HG03064 (cell line): ENCODE data around the gene CTNND1.
"Not testable (repeated sequence)": the region's sequence is repeated elsewhere in the genome, so short reads cannot be mapped to it uniquely, and the experiment has no call there.

Source experiments
- ATAC-seq: cut with Tn5 transposase; IDR thresholded peaks from one replicate; pipeline ENCODE4 v1.9.1; 2021; ENCODE audit warnings: low read depth; ENCODE audit not compliant: unreplicated experiment

The CTNND1 gene

DNA sequence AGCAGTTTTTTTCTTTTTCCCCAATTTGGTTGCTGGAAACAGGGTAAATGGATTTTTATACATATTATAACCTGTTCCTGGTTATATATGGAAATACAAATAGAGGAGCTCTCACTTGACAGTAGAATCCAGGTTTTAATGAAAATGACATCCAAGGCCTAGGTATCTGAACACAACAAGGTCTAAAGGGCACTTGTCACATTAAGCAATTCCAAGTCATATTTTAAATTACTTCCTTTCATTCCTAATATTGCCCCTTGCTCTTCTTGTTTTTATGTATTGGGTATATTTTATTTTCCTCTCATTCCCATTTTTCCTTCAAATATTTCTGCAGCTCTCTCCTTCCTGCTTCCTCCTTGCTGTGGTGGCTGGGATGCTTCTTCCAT is 27.1 kb downstream of the CTNND1 start:
- ATAC-seq, result no peak

DNA sequence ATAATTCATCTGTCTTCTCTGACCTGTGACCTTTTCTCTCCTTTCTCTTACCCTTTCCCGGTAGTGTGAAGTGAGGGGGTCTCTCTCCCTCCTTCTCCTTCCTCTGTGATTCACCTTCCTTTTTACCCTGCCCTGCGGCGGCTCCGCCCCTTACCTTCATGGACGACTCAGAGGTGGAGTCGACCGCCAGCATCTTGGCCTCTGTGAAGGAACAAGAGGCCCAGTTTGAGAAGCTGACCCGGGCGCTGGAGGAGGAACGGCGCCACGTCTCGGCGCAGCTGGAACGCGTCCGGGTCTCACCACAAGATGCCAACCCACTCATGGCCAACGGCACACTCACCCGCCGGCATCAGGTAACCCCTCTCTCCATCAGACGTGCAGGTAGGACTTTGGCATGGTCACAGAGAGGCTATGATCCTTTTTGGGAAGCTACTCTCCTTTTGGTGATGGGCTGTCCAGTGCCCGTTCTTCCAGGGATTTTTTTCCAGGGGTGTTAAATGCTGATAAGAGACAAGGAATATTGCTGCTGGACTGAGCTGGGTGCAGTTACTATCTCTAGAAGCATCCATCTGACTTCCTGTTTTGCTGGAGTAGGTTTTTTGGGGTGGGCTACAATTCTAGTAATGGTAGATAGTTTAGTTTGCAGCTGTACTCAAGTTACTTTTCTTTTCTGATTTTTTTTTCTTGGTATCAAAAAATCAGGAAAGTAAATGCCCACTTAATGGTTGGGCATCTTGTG is 29.9 kb downstream of the CTNND1 start:
- ATAC-seq, result no peak

DNA sequence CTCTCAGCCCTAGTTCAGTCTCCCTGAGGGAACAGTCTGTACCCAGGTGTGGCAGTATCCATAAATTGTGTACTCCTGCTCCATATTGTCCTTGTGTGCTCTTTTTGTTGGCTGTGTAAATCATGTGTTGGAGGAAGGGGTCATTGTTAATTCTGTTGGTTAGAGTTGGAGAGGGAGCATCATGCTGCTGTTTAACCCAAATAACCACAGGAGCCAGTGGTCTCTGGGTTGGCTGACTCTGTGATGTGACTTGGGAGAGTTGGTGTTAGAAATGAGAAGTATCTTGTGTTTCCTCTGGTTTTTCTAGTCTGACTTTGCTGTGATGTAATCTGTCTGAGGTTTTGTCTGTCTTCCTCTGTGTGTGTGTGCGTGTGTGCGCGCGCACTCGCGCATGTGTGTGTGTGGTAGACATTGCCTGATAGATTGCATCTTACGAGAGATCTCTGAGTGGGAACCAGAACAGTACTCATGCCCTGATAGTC is 30.5 kb downstream of the CTNND1 start:
- peak; percentile 77 for ATAC-seq

DNA sequence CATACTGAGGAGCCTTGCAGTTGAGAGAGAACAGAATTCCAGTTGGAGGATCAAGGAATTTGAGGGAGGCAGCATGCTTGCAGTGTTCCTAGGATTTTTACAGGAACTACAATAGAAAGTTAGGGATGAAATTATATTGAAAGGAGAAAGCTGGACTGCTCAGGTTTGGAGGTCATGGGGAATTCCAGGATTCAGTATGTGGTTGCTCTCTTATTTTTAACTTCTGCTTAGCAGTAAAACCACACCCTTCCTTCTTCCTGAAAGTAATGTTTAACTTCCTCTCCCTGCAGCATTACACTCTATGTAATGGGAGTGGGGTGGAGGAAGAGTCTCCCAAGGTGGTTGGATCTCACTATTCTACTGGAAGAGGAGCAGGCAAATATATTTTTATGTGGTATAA is 31.3 kb downstream of the CTNND1 start:
- ATAC-seq, result no peak

DNA sequence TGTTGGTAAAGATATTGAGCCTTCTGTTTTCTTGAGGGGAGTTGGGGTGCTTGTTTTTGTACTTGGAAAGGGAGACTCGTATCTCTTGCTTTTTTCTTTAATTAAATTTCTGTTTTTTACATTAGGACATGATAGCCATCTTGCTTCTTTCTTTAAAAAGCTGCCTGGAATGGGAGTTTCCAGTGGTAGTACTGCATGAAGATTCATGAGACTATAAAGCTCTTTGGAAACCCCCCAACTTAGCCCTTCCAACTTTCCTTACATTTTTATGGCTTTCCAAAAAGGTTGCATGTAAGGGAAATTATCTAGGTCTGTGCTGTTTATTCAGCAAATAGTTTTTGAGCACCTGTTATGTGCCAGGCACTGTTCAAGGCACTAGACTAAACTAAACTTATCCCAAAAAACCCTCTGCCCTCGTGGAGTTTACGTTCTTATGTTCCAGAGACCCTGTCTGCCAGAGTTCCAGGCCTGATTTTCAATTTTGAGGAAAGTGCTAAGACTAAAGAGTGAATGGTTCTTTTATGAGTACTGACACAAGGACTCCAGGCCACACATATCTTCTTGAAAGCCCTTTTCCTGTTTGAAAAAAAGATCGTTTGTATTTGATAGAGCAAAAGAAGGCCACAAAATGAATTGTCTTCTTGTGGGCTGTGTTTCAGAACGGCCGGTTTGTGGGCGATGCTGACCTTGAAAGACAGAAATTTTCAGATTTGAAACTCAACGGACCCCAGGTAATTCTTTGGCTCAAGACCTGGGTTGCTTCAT is 31.9 kb downstream of the CTNND1 start:
- no peak for ATAC-seq

DNA sequence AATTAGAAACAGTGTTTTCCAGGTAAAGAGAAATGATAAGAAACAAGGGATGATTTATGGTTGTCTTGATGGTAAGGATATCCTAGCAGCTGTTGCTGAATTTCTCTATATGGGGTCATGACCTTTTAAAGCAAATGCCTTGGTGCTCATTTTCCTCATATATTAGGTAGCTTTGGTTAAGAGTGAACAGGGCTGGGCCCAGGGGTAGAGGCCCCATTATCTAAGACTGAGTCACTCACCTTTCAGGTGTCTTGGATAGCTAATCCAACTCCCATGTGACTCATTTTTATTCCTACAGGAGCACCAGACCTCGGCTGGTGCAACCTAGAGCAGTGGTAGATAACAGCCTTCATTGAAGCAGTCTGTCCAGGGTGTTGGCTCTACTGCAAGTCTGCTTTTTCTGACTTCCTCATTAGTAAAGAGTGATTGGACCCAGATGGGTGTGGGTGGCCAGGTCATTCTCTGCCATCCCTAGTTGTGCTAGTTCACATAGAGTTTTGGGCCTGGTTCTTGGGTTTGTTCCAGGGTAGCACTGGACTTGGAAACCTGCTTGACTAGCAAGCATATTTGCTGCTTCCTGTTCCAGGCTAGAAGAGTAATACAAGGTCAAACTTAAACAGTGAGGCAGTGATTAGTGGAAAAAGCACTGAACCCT is 37.4 kb downstream of the CTNND1 start:
- no peak for ATAC-seq

DNA sequence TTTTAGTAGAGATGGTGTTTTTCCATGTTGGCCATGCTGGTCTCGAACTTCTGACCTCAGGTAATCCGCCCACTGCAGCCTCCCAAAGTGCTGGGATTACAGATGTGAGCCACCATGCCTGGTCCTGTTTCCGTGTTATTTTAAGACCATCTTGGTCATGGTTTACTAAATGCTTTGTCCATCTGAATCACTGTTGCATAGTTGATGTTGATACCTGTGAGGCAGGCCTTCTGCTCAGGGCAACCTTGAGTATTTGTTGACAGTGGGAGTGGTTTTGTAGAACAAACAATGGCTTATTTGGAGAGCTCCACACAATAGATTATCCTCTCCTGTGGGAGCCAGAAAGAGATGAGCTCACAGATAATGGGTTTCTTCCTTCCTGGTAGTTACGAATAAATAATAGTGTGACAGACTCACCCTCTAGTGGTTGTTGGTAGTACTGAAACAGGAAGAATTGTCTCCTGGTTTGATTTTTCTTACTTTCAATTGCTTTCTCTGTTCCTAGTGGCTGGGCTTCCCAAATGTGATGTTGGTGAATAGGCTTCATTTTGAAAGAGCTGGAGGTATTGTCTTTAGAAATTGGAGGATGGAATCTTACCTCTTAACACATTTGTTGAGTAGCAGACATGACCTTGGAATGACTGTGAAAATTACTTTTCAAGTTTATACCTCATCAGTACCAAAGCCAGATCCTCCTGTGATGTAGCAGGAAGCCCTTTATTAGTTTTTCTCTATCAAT is 39.0 kb downstream of the CTNND1 start:
- ATAC-seq, result peak; percentile 84

DNA sequence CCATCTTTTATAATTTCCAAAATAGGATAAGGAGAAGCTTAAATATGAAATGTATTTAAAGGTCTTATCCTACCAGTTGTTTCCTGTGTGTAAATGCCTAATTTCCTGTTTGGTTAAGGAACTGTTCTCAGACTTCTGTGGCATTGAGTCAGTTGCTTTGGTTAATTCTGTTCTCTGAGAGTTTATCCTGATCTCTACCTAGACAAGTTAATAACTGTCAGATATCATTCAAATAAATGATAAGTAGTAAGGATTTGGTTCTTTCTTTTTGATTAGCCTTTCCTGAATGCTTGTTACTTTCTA is 39.5 kb downstream of the CTNND1 start:
- ATAC-seq, result no peak

DNA sequence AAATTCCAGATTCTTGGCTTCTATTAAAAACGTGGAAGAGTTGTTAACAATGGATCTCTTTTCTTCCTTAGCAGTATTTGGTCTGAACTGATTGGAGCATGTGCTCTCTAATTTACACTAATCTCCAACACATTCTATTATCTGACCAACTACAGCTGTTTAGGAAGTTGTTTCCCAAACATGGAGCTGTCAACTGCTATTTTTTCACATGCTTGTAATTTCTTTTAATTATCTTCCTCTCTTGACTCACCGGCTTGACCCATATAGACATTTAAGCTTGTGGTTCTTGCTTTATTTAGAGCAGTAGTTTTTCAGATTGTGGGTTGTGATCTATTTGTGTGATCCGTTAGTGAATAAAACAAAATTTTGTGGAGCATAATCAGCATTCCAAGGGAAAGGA is 40.8 kb downstream of the CTNND1 start:
- no peak for ATAC-seq

DNA sequence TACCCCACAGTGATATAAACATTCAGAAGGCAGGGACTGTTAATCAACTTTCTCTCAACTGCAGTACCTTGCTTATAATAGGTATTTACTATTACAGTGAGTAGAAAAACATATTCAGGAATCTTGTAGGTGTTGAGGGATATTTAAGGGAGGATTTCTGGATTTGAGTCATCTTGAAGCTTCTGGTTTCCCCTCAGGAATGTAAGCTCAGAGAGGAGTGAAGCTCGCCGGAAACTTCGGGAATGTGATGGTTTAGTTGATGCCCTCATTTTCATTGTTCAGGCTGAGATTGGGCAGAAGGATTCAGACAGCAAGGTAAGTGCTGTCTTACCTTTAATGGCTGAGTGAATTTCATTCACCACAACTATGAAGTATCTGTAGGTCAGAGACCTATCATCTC is 42.9 kb downstream of the CTNND1 start:
- ATAC-seq, result no peak

DNA sequence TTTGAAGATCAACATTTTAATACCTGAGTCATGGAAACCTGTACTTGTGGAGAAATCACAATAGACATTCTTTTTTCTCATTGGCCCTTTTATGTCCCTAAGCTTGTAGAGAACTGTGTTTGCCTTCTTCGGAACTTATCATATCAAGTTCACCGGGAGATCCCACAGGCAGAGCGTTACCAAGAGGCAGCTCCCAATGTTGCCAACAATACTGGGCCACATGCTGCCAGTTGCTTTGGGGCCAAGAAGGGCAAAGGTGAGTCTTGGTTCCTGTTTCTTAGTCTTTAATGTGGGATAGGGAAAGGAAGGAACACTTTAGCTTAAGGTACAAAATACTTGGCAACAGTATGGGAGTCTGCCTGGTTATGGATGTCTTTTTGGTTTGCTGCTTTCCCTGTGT is 44.2 kb downstream of the CTNND1 start:
- ATAC-seq, result no peak

DNA sequence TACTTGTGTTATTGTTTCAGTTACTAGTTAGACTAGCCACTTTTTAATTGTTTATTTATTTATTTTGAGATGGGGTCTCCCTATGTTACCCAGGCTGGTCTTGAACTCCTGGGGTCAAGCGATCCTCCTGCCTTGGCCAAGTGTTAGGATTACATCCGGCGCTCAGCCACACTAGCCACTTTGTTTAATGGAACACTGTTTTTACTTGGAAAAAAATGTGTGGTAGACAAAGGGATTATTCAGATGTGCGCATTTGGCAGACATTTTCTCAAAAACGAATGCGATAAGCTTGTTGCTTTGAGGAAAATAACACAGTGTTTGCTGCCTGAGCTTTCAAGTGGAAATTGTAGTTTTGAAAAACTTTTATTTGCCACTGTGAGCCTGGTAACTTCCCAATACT is 51.0 kb downstream of the CTNND1 start:
- no peak for ATAC-seq

DNA sequence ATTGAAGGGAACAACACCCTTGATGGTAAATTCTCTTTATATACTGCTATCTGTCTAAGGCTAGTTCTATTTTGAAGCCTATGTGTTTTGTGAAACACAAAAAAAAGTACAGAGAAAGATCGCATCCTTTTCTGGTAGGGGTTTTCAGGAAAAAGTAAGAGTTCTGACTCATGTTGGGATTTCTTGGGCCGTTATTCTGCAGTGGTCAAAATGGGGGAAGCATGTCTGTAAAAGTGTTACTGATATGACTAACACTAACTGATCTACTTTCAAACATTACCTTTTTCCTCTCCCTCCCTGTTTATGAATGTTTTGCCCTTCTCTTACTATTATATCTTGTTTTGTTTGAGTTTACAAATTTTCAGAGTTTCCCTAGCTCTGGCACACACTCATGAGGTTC is 53.9 kb downstream of the CTNND1 start:
- no peak for ATAC-seq

DNA sequence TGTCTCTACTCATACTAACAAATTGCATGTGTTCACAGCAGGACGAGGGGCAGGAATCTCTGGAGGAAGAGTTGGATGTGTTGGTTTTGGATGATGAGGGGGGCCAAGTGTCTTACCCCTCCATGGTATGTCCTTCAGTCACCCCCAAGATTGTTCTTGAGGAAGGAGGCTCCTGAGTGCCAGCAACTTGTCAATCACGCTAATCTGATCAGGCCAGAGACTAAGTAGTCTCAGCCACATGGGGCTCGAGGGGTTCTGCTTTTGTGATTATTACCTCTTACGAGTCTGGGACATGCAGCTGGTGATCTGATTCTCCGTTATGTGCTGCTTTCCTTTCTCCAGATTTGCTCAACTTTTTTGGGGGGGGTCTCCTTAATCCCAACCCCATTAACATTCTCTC is 54.3 kb downstream of the CTNND1 start:
- no peak for ATAC-seq

DNA sequence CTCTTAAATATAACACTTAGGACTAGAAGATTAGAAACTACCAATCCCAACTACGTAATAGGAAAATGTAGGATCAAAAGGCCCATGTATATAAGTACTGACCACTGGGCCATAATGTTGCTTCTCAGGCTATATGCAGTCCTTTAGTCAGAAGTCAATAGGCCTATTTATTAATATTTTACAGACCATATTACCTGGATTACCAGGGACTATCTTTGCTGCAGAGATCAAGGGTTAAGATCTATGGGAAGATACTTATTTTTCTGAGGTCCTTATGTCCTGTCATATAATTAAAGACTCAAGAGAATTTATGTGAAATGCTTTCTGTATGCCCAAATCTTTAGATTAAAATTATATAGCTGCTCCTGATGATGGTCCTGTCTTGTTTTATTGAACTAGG is 57.2 kb downstream of the CTNND1 start:
- ATAC-seq, result no peak

DNA sequence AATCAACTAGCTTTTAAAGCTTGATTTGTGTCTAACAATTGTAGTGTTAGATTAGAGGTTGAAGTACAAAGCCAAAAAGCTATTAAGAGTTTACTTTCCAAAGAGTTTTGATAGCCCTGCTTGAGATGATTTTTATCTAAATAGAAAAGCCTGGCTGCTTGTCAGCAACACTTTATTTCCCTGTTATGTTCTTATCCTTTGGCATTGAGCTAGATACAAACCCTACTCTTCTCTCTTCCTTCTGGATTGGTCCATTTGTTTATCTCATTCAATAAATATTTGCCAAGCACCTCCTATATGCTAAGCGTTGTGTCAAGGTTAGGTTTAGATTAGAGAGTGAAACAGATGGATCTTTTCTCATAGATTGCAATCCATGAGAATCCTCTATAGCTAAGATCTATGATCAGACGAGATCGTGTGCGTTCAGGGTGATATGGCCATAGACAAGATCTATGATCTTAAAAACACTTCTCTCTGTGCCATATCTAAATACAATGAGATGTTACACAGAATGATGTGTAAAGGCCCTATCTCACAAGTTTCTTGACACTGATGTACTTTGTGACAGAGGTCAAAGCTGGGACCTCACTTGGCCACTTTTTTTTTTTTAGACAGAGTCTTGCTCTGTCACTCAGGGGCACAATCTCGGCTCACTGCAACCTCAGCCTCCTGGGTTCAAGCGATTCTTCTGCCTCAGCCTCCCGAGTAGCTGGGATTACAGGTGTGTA is 57.8 kb downstream of the CTNND1 start:
- no peak for ATAC-seq

DNA sequence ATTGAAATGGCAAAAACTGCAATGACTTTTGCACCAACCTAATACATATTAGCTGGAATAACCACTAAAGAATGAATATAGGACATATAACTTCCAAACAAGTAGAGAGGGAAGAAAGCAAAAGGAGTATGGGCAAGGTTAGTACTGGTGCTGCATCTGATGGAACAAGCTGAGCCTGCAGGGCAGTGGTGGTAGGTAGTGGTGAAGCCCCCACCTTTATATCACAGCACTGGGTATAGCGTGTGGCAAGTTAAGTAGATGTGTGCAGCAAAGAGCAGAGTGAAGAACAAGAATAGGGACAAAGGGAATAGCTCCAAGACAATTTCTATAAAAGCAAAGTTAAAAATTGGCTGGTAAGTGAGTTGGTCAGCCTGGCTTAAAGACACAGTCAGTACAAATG is 62.3 kb downstream of the CTNND1 start:
- ATAC-seq, result no peak

DNA sequence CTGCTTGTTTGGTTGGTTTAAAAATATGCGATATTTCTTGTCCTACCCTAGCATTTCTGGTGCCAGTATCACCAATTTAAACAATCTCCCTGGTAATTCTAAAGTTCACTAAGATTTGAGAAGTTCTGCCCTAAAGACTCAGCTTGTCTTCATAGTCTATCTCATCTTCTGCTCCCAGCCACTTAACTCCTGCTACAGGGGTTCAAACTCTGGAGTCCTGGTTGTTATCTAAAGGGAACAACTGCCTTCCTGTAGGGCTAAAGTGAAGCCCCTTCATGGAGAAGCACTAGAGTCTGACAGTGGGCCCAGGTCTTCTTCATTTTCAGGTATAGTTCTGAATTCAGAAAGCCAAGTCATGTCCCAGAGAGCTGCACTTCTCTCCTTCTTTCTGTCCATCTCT is 73.2 kb downstream of the CTNND1 start:
- no peak for ATAC-seq

DNA sequence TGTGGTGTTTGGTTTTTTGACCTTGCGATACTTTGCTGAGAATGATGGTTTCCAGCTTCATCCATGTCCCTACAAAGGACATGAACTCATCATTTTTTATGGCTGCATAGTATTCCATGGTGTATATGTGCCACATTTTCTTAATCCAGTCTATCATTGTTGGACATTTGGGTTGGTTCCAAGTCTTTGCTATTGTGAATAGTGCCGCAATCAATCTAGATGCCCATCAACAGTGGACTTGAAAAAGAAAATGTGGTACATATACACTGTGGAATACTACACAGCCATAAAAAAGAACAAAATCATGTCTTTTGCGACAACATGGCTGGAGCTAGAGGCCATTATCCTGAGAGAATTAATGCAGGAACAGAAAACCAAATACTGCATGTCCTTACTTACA is 77.0 kb downstream of the CTNND1 start:
- not testable (repeated sequence) for ATAC-seq

DNA sequence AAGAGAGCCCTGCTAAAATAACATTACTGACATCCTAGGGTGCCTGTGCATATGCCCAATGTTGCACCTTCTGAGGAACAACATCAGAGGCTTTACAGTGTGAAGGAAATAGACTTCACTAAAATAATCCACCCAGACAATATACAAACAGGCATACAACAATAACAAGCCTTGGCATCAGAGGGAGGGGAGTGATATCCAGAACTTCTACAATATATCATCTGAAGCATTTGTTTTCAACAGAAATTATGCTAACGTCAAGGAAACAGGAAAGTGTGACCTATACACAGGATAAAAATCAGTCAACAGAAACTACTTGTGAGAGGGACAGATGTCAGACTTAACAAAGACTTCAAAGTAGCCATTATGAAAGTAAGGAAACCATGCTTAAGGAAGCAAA is 81.3 kb downstream of the CTNND1 start:
- no peak for ATAC-seq

DNA sequence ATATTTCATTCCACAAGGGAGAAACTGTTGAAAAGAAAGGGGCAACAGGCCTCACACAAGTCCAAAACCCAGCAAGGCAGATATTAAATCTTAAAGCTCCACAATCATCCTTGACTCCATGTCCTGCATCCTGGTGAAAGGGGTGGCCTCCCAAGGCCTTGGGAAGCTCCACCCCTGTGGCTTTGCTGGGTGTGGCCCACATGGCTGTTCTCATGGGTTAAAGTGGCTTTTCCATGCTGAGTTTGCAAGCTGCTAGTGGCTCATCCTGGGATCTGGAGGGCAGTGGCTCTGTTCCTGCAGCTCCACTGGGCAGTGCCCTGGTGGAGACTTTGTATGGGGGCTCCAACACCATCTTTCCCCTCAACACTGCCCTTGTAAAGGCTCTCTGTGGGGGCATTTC is 106.4 kb downstream of the CTNND1 start:
- ATAC-seq, result no peak
